ENCODE data around the gene SNX22. TPM values are rescaled to one million over a fixed set of nuclear protein-coding genes. Genes with fewer than 3 reads are reported as not detected.

SNX22 gene
- total and polyA plus RNA-seq, 2 of the 8 experiments (the other 6 are each of a cell fraction or from before 2014, with no cell fraction given) = 4.9 TPM

DNA sequence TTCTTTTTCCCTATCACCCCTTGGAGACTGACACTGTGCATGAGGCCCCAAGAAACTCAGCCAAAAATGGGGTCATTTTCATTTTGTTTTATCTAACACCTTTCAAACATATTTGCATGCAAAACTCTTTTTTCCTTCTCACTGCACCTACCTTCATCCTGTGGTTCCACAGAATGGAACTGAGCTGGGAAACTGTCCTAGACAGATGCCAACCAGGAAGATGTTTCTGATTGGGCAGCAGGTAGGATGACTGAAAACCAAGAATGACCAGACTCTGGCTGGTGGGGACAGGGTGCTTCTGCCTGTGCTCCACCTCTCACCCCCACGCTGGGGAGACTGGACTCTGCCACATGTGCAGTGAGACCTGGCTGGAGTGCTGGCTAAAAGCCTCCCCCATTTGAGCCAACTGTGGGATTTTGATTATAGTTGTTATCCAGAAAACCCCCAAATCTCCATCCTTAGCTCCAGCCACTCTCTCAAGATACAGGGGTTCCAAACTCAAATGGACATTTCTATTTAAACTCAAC, 6.1 kb downstream of the SNX22 start:
- Histone ChIP-seq H2AFZ (ENCODE audit: low read length) (no peak overlapping the region), H3K4me1 (replicated peaks in 1 of 4; ENCODE audit: control insufficient read depth in 3 of 4, insufficient read depth in 4 of 4, low read length in 3 of 4) (peaks cover 0 to 12% (median 7%) of the 10 kb centered on the region in 4 experiments; a peak in 6 of 7 replicates), H2BK120ac (replicated peaks; ENCODE audit: low read depth, low read length) (no peak overlapping the region), H3K4ac (replicated peaks; ENCODE audit: insufficient read length, low read depth, low read length) (no peak overlapping the region), H3K23ac (ENCODE audit: insufficient read length) (no peak overlapping the region), H4K5ac (ENCODE audit: insufficient read length, low read depth, low read length) (no peak overlapping the region), H2BK12ac (ENCODE audit: low read depth, low read length) (no peak overlapping the region), H3K27ac (ENCODE audit: low read depth, low read length) (no peak overlapping the region), H3K14ac (ENCODE audit: insufficient read length) (no peak overlapping the region), H4K91ac (replicated peaks; ENCODE audit: insufficient read length, low read length) (no peak overlapping the region), H3K4me3 (ENCODE audit: extremely low read depth in 1 of 4, insufficient read depth in 2 of 4, low read depth in 3 of 4, low read length in 4 of 4) (no peak overlapping the region), H3K56ac (replicated peaks; ENCODE audit: insufficient read length, low read depth, low read length) (no peak overlapping the region), H3K18ac (ENCODE audit: extremely low read depth, low read length) (no peak overlapping the region), H3K23me2 (ENCODE audit: low read depth, low read length) (0 out of 2 replicates have a peak, but pooled peaks cover 3% of the 10 kb centered on the region), H3K36me3 (ENCODE audit: control insufficient read depth in 2 of 4, insufficient read depth in 4 of 4, low read length in 3 of 4) (peaks cover 38 to 59% (median 49%) of the 10 kb centered on the region in 4 experiments), H3K79me1 (ENCODE audit: low read depth, low read length) (no peaks in the 10 kb centered on the region; the same call in 1 of the 2 replicates), H3K79me2 (ENCODE audit: control insufficient read depth in 1 of 2, insufficient read depth in 2 of 2, low read length in 2 of 2) (peaks cover 0 to 9% of the 10 kb centered on the region in 2 experiments; a peak in 2 of 4 replicates), H2AK5ac (ENCODE audit: low read depth, low read length) (no peak overlapping the region), H2BK5ac (ENCODE audit: low read depth, low read length) (no peak overlapping the region), H2BK15ac (ENCODE audit: low read length) (no peak overlapping the region), H3K27me3 (replicated peaks in 1 of 4; ENCODE audit: control insufficient read depth in 3 of 4, extremely low read depth in 1 of 4, insufficient read depth in 3 of 4, low read length in 3 of 4) (peaks cover 0 to 4% (median 4%) of the 10 kb centered on the region in 4 experiments; a peak in 5 of 7 replicates), H3K4me2 (ENCODE audit: insufficient read depth in 1 of 2, low read depth in 2 of 2, low read length in 2 of 2) (no peak overlapping the region), H3K9ac (replicated peaks in 1 of 4; ENCODE audit: extremely low read depth in 1 of 4, low read depth in 3 of 4, low read length in 3 of 4) (no peak overlapping the region), H3K9me3 (ENCODE audit: insufficient read depth in 2 of 2, low read depth in 1 of 2, low read length in 1 of 2) (no peaks in the 10 kb centered on the region), H2BK20ac (ENCODE audit: low read length) (no peak overlapping the region), H4K8ac (ENCODE audit: extremely low read depth, insufficient read depth, low read length) (no peak overlapping the region), H4K20me1 (replicated peaks in 1 of 2; ENCODE audit: control insufficient read depth in 1 of 2, insufficient read depth in 2 of 2, low read length in 2 of 2) (peaks cover 10 to 21% of the 10 kb centered on the region in 2 experiments)
- WGBS, 2 experiments (ENCODE audit: extremely low coverage in 1 of 2, insufficient coverage in 1 of 2, insufficient read length in 1 of 2, insufficient replicate concordance in 2 of 2, low coverage in 1 of 2, low lambda C conversion rate in 2 of 2, missing lambda C conversion rate in 1 of 2) = 100% methylated on average over 1 of the region's 1 CpG; no CpG with 5 or more reads in 1 of the 2 experiments
- DNase-seq (ENCODE audit: low read depth in 1 of 2, low spot score in 2 of 2) (no peak), FAIRE-seq (no peak)
- TF ChIP-seq BRCA1 (IDR thresholded peaks at IDR 0.05; ENCODE audit: low read depth, low read length) (no peak), TAF1 (IDR thresholded peaks at IDR 0.05; ENCODE audit: low read depth, low read length) (no peak), POLR2A (IDR thresholded peaks at IDR 0.05; ENCODE audit: control extremely low read depth in 1 of 2, low read depth in 2 of 2, low read length in 2 of 2) (peak in 1 of 2 experiments; percentile 16; a peak in 1 of 3 replicates), BCL11A (IDR thresholded peaks at IDR 0.05; ENCODE audit: low read depth in 2 of 2, low read length in 2 of 2) (no peak), EGR1 (IDR thresholded peaks at IDR 0.05; ENCODE audit: borderline replicate concordance, low read depth, low read length) (no peak), CHD1 (IDR thresholded peaks at IDR 0.05; ENCODE audit: low read depth, low read length) (no peak), HDAC6 (IDR thresholded peaks at IDR 0.05; ENCODE audit: low read depth, low read length) (no peak), CTBP2 (IDR thresholded peaks at IDR 0.05; ENCODE audit: borderline replicate concordance, insufficient read depth, insufficient read length, low read length) (no peak), CBX8 (IDR thresholded peaks at IDR 0.05; ENCODE audit: borderline replicate concordance, low read depth, low read length) (no peak)
- POLR2A ChIA-PET (ENCODE audit: partially characterized antibody) = interaction anchor here (0.7 to 2.0 kb wide), 4 partner anchors 10 to 50 kb away, joined by 3 to 7 read pairs (median 4); no protein-coding TSS in a partner anchor
- CTCF ChIA-PET (ENCODE audit: partially characterized antibody) = interaction anchor here (0.6 to 1.2 kb wide), 3 partner anchors 23 to 210 kb away, joined by 3 to 6 read pairs (median 3); no protein-coding TSS in a partner anchor
